IMR-90 (cell line): ENCODE measurements around the gene ATP2A3. TPM values are rescaled to one million over a fixed set of nuclear protein-coding genes. Genes with fewer than 3 reads are reported as not detected.

Source experiments
- ATAC-seq: fragments of 200-7000 bp; cut with Tn5 transposase; 2 replicates; pipeline ENCODE4 v1.9.1; 2020; ENCODE audit warnings: low read depth, mild to moderate bottlenecking, moderate library complexity
- BruUV-seq: library from RNA; stranded (reverse); fragments of 400-500 nt; replicated peaks from 2 replicates; lab custom pipeline; 2021; lab: Mats Ljungman, UMichigan
- CTCF ChIA-PET: fragments of 300-600 bp; formaldehyde crosslinking; extraction: SDS; loops from one replicate; lab custom pipeline; 2021; ENCODE audit warnings: antibody characterized with exemption; lab: Yijun Ruan, JAX
- POLR2A ChIA-PET: fragments of 300-600 bp; sonication (Branson Sonifier 250); formaldehyde crosslinking; loops from one replicate; lab custom pipeline; 2022; ENCODE audit warnings: antibody characterized with exemption; ENCODE audit not compliant: unreplicated experiment; lab: Charles Lee
- DNase-seq: peaks from one replicate; pipeline ENCODE4 v3.0.0; 2013
- H2AFZ ChIP-seq: replicated peaks from 2 replicates; pipeline ENCODE3; 2013; ENCODE audit warnings: low read length, mild to moderate bottlenecking; ENCODE audit not compliant: poor library complexity
- H2AK5ac ChIP-seq: 2 replicates; pipeline ENCODE4 v1.6.1; 2013; ENCODE audit warnings: low read depth, low read length, inconsistent platforms
- H2AK9ac ChIP-seq: replicated peaks from 2 replicates; pipeline ENCODE3; 2013; ENCODE audit warnings: mild to moderate bottlenecking, low read depth, low read length, moderate library complexity; ENCODE audit not compliant: poor library complexity
- H2BK120ac ChIP-seq: 2 replicates; pipeline ENCODE4 v1.6.1; 2013; ENCODE audit warnings: low read depth, low read length, inconsistent platforms
- H2BK15ac ChIP-seq: 3 replicates; pipeline ENCODE4 v1.6.1; 2013; ENCODE audit warnings: low read depth, low read length, inconsistent platforms
- H2BK20ac ChIP-seq: 2 replicates; pipeline ENCODE4 v1.6.1; 2013; ENCODE audit warnings: low read depth, mild to moderate bottlenecking, inconsistent platforms, low read length, moderate library complexity
- H2BK5ac ChIP-seq: 2 replicates; pipeline ENCODE4 v1.6.1; 2013; ENCODE audit warnings: mild to moderate bottlenecking, low read depth, low read length, inconsistent platforms; ENCODE audit not compliant: poor library complexity, severe bottlenecking
- H3K14ac ChIP-seq: replicated peaks from 2 replicates; pipeline ENCODE4 v1.6.1; 2013; ENCODE audit warnings: low read depth, low read length, inconsistent platforms
- H3K18ac ChIP-seq: 2 replicates; pipeline ENCODE4 v1.6.1; 2013; ENCODE audit warnings: low read depth, low read length, control low read depth
- H3K23ac ChIP-seq: 2 replicates; pipeline ENCODE4 v1.6.1; 2013; ENCODE audit warnings: low read depth, low read length, inconsistent platforms
- H3K27ac ChIP-seq: 2 replicates; pipeline ENCODE4 v1.5.1; 2013; ENCODE audit warnings: mild to moderate bottlenecking, control low read depth, low read length; ENCODE audit not compliant: insufficient read depth
- H3K27me3 ChIP-seq: 2 replicates; pipeline ENCODE4 v1.6.1; 2013; ENCODE audit warnings: low read length; ENCODE audit not compliant: control insufficient read depth, insufficient read depth
- H3K36me3 ChIP-seq: 2 replicates; pipeline ENCODE4 v1.6.1; 2013; ENCODE audit warnings: low read length, mixed read lengths; ENCODE audit not compliant: control insufficient read depth, insufficient read depth
- H3K4ac ChIP-seq: 2 replicates; pipeline ENCODE4 v1.6.1; 2013; ENCODE audit warnings: low read depth, low read length, inconsistent platforms
- H3K4me1 ChIP-seq: 2 replicates; pipeline ENCODE4 v1.6.1; 2013; ENCODE audit warnings: low read length, mixed read lengths; ENCODE audit not compliant: control insufficient read depth, insufficient read depth
- H3K4me2 ChIP-seq: 2 replicates; pipeline ENCODE4 v1.6.1; 2013; ENCODE audit warnings: low read depth, mild to moderate bottlenecking, control low read depth, low read length, moderate library complexity
- H3K4me3 ChIP-seq: 2 replicates; pipeline ENCODE4 v1.5.1; 2013; ENCODE audit warnings: low read depth, mild to moderate bottlenecking, control low read depth, low read length, moderate library complexity; ENCODE audit not compliant: insufficient read depth
- H3K56ac ChIP-seq: 2 replicates; pipeline ENCODE4 v1.6.1; 2013; ENCODE audit warnings: low read length, inconsistent platforms; ENCODE audit not compliant: insufficient read depth; ENCODE audit errors: extremely low read depth
- H3K79me1 ChIP-seq, 2 experiments: 2 replicates each; pipeline ENCODE4 v1.6.1; 2013; ENCODE audit warnings: low read length in 2 of 2, inconsistent platforms in 1 of 2, low read depth in 1 of 2
- H3K9ac ChIP-seq: 2 replicates; pipeline ENCODE4 v1.6.1; 2013; ENCODE audit warnings: low read depth, low read length, control low read depth
- H3K9me1 ChIP-seq: 2 replicates; pipeline ENCODE4 v1.6.1; 2013; ENCODE audit warnings: low read length, inconsistent platforms; ENCODE audit not compliant: insufficient read depth
- H3K9me3 ChIP-seq: 2 replicates; pipeline ENCODE4 v1.6.1; 2013; ENCODE audit warnings: low read length; ENCODE audit not compliant: control insufficient read depth, insufficient read depth
- H4K20me1 ChIP-seq: 2 replicates; pipeline ENCODE4 v1.6.1; 2013; ENCODE audit warnings: low read length, inconsistent platforms; ENCODE audit not compliant: insufficient read depth
- H4K5ac ChIP-seq: 2 replicates; pipeline ENCODE4 v1.6.1; 2013; ENCODE audit warnings: mild to moderate bottlenecking, low read depth, low read length, control low read depth
- H4K8ac ChIP-seq, 2 experiments: 2 replicates each; pipeline ENCODE4 v1.6.1; 2013; ENCODE audit warnings: low read depth in 2 of 2, low read length in 2 of 2, control low read depth in 1 of 2, inconsistent platforms in 1 of 2
- H4K91ac ChIP-seq: 2 replicates; pipeline ENCODE4 v1.6.1; 2013; ENCODE audit warnings: low read depth, low read length, inconsistent platforms; ENCODE audit not compliant: insufficient read depth
- BHLHE40 ChIP-seq: fragments of 150-350 bp; IDR thresholded peaks from 2 replicates; pipeline ENCODE4 v1.6.1; 2016; ENCODE audit warnings: mild to moderate bottlenecking, low read depth, low read length
- FOS ChIP-seq: fragments of 150-350 bp; IDR thresholded peaks from 2 replicates; pipeline ENCODE4 v1.6.1; 2016; ENCODE audit warnings: low read depth, low read length
- MAFK ChIP-seq: IDR thresholded peaks from 2 replicates; pipeline ENCODE4 v1.6.1; 2012; ENCODE audit warnings: low read depth, low read length, improper control_type of control experiment
- MAZ ChIP-seq: IDR thresholded peaks from 2 replicates; pipeline ENCODE4 v1.6.1; 2012; ENCODE audit warnings: low read depth, mild to moderate bottlenecking, low read length, improper control_type of control experiment, moderate library complexity, borderline replicate concordance
- RAD21 ChIP-seq: IDR thresholded peaks from 2 replicates; pipeline ENCODE4 v1.6.1; 2012; ENCODE audit warnings: low read length, improper control_type of control experiment
- RFX5 ChIP-seq: IDR thresholded peaks from 2 replicates; pipeline ENCODE4 v1.8.0; 2012; ENCODE audit warnings: low read depth, mild to moderate bottlenecking, low read length, moderate library complexity
- SMC3 ChIP-seq: fragments of 150-350 bp; IDR thresholded peaks from 2 replicates; pipeline ENCODE4 v1.6.1; 2016; ENCODE audit warnings: low read depth, mild to moderate bottlenecking, antibody characterized with exemption, low read length, moderate library complexity
- WGBS, 2 experiments: methylation state at CpG; one replicate each; pipeline versions ENCODE4 v1.1.5 to v1.1.7; 2013; ENCODE audit warnings: missing lambda C conversion rate in 2 of 2; ENCODE audit not compliant: insufficient read length in 1 of 2; ENCODE audit errors: extremely low coverage in 2 of 2; 5-methylcytosine and 5-hydroxymethylcytosine counted together
- dilution Hi-C: fragments of 300-500 bp; cut with HindIII; formaldehyde crosslinking; loops from one replicate; pipeline ENCODE4 v1.14.3; 2018; ENCODE audit warnings: low sequenced_read_pairs; ENCODE audit not compliant: unreplicated experiment
- in situ Hi-C: fragments of 300-500 bp; cut with MboI; formaldehyde crosslinking; loops from 3 replicates; pipeline ENCODE4 v1.14.3; 2019; ENCODE audit warnings: low sequenced_read_pairs, inconsistent platforms, mixed read lengths
- intact Hi-C: fragments of 100-400 bp; cut with micrococcal nuclease; formaldehyde crosslinking; loops from 2 replicates; pipeline ENCODE4 v1.10.0; 2022
- polyA plus RNA-seq, 3 experiments: library from polyadenylated mRNA; depleted of rRNA; stranded (reverse); fragments of >200 nt; gene quantifications; 2 replicates each; pipeline ENCODE4 v1.2.3, GENCODE V29; 2012; ENCODE audit warnings: low replicate concordance in 1 of 3
- total RNA-seq: library from RNA; depleted of rRNA; stranded (reverse); fragments of >200 nt; gene quantifications from 2 replicates; pipeline ENCODE4 v1.2.3, GENCODE V29; 2012

Gene ATP2A3
- total and polyA plus RNA-seq, 2 of the 4 experiments (the other 2 are of a cell fraction), result 0.18 to 0.63 TPM

DNA sequence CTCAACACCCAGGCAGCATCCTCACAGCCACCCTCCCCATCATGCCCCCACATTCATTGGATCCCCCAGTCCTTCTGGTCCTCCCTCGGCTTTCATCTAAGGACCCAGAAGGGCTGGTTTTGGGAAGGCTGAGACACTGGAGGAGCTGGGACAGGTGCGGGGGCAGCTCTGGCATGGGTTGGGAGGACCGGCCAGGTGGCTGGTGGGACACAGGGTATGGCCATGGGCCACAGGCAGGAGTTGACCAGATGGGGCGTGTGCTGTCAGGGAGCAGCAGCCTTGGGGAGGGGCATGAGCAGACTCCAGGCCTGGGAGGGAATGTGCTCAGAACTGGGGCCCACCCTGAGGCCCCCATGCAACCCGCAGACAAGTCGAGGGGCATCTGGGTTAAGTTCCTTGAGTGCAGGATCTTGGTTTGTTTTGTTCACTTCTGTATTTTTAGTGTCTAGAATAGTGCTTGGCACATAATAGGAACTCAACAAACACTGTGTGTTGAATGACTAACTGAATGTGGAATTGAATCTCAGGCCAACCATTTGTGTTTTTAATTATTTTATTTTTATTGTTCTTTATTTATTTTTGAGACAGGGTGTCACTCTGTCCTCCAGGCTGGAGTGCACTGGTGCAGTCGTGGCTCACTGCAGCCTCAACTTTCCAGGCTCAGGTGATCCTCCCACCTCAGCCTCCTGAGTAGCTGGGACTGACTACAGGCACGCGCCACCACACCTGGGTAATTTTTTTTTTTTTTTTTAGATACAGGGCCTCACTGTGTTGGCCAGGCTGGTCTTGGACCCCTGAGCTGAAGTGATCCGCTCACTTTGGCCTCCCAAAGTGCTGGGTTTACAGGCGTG, 53.6 kb downstream of the ATP2A3 start:
- ATAC-seq, result no peak
- no peaks in the 10 kb centered on the region for H3K27me3 ChIP-seq
- TF ChIP-seq FOS, result no peak
- TF ChIP-seq SMC3, result no peak
- TF ChIP-seq RFX5, result no peak
- no peak for TF ChIP-seq RAD21
- TF ChIP-seq MAZ, result no peak
- TF ChIP-seq BHLHE40, result no peak
- no peak for TF ChIP-seq MAFK
- H3K23ac ChIP-seq, result no peak overlapping the region
- H4K5ac ChIP-seq, result no peak overlapping the region
- no peak overlapping the region for H3K4me3 ChIP-seq
- H3K4ac ChIP-seq, result no peak overlapping the region
- no peak overlapping the region for H2AFZ ChIP-seq
- dilution Hi-C loops, result no loop called here
- no TSS peak for BruUV-seq
- no peak overlapping the region for H3K4me2 ChIP-seq
- intact Hi-C loops, result no loop called here
- in situ Hi-C loops, result loop anchor here (5.0 kb wide), 1 partner anchor 97 kb away; no protein-coding TSS in a partner anchor
- DNase-seq, result no peak
- no peaks in the 10 kb centered on the region for H3K36me3 ChIP-seq
- no peak overlapping the region for H4K8ac ChIP-seq
- no peak overlapping the region for H3K9ac ChIP-seq
- H2BK120ac ChIP-seq, result no peak overlapping the region
- H3K9me3 ChIP-seq, result no peaks in the 10 kb centered on the region
- no peak overlapping the region for H2AK9ac ChIP-seq
- H2BK20ac ChIP-seq, result no peak overlapping the region
- 81% methylated on average over 5 of the region's 11 CpGs; no CpG with 5 or more reads in 1 of the 2 experiments for WGBS, 2 experiments
- H2BK15ac ChIP-seq, result no peak overlapping the region
- H4K20me1 ChIP-seq, result 0 out of 2 replicates have a peak, but pooled peaks cover 4% of the 10 kb centered on the region
- H3K27ac ChIP-seq, result no peak overlapping the region
- no peak overlapping the region for H3K14ac ChIP-seq
- H3K4me1 ChIP-seq, result no peaks in the 10 kb centered on the region; the same call in 1 of the 2 replicates
- H3K18ac ChIP-seq, result no peak overlapping the region
- ChIA-PET CTCF (no interaction called here), POLR2A (no interaction called here)
- no peaks in the 10 kb centered on the region for H3K9me1 ChIP-seq
- no peak overlapping the region for H4K91ac ChIP-seq
- H3K56ac ChIP-seq, result no peak overlapping the region
- H2BK5ac ChIP-seq, result no peak overlapping the region
- H3K79me1 ChIP-seq, result no peaks in the 10 kb centered on the region
- no peak overlapping the region for H2AK5ac ChIP-seq
